GM12878 (cell line): Measurements from ENCODE around the gene PHLPP1. TPM values are rescaled to one million over a fixed set of nuclear protein-coding genes. Genes with fewer than 3 reads are reported as not detected.

Experiments used
- ATAC-seq: fragments of 200-7000 bp; cut with Tn5 transposase; 3 replicates; pipeline ENCODE4 v1.9.1; 2020; ENCODE audit warnings: mild to moderate bottlenecking, moderate library complexity
- BruUV-seq: library from RNA; stranded (reverse); fragments of 400-500 nt; replicated peaks from 2 replicates; lab custom pipeline; 2021; lab: Mats Ljungman, UMichigan
- CTCF ChIA-PET: fragments of 300-600 bp; sonication (Branson Sonifier 250); formaldehyde crosslinking; extraction: SDS; loops from one replicate; lab custom pipeline; 2021; ENCODE audit warnings: inconsistent platforms; lab: Yijun Ruan, JAX
- POLR2A ChIA-PET: fragments of 350-600 bp; formaldehyde crosslinking; extraction: SDS; loops from one replicate; lab custom pipeline; 2021; ENCODE audit warnings: inconsistent platforms; lab: Charles Lee
- RAD21 ChIA-PET: fragments of 300-600 bp; sonication (Branson Sonifier 250); formaldehyde crosslinking; loops from one replicate; lab custom pipeline; 2023; ENCODE audit warnings: antibody characterized with exemption; ENCODE audit not compliant: unreplicated experiment; lab: Charles Lee
- SMC1A ChIA-PET: fragments of 300-600 bp; sonication (Branson Sonifier 250); formaldehyde crosslinking; loops from one replicate; lab custom pipeline; 2023; ENCODE audit not compliant: unreplicated experiment, uncharacterized antibody; lab: Charles Lee
- DNase-seq: peaks from one replicate; pipeline ENCODE4 v3.0.0-alpha.2; 2011; ENCODE audit warnings: low read depth, low spot score
- FAIRE-seq: peaks from 3 replicates; lab custom pipeline; 2011; peaks lifted over from hg19 to GRCh38; lab: Jason Lieb, UNC
- H2AFZ ChIP-seq: 2 replicates; pipeline ENCODE4 v1.6.0; 2011; ENCODE audit warnings: low read depth, low read length, control low read depth; ENCODE audit not compliant: control insufficient read depth
- H3K27ac ChIP-seq: 2 replicates; pipeline ENCODE4 v1.5.1; 2011; ENCODE audit warnings: control low read depth; ENCODE audit not compliant: control insufficient read depth, insufficient read depth
- H3K27me3 ChIP-seq, 2 experiments: replicated peaks in 1 of 2; 2 replicates each; pipeline versions ENCODE4 v1.6.0 to v1.6.1; 2011; ENCODE audit warnings: low read length in 1 of 2; ENCODE audit not compliant: control insufficient read depth in 2 of 2, insufficient read depth in 2 of 2
- H3K36me3 ChIP-seq, 2 experiments: 2 replicates each; pipeline ENCODE4 v1.5.1; 2011; ENCODE audit warnings: low read length in 1 of 2; ENCODE audit not compliant: control insufficient read depth in 2 of 2, insufficient read depth in 2 of 2
- H3K4me1 ChIP-seq: 2 replicates; pipeline ENCODE4 v1.6.1; 2011; ENCODE audit warnings: mild to moderate bottlenecking, low read length, moderate library complexity, mixed read lengths; ENCODE audit not compliant: control insufficient read depth, insufficient read depth
- H3K4me2 ChIP-seq: 2 replicates; pipeline ENCODE4 v1.6.0; 2011; ENCODE audit warnings: control low read depth; ENCODE audit not compliant: control insufficient read depth, insufficient read depth
- H3K4me3 ChIP-seq: fragments of 200-600 bp; sonication (generic); 2 replicates; pipeline ENCODE4 v1.5.1; 2016
- H3K79me2 ChIP-seq: 2 replicates; pipeline ENCODE4 v1.6.0; 2011; ENCODE audit warnings: low read length; ENCODE audit not compliant: control insufficient read depth, insufficient read depth
- H3K9ac ChIP-seq: 2 replicates; pipeline ENCODE4 v1.8.0; 2011; ENCODE audit warnings: low read length, control low read depth, mixed read lengths; ENCODE audit not compliant: control insufficient read depth, insufficient read depth
- H3K9me3 ChIP-seq: replicated peaks from 3 replicates; pipeline ENCODE4 v1.5.1; 2011; ENCODE audit warnings: mild to moderate bottlenecking, low read length; ENCODE audit not compliant: control insufficient read depth, insufficient read depth
- H4K20me1 ChIP-seq: 2 replicates; pipeline ENCODE4 v1.6.0; 2011; ENCODE audit not compliant: control insufficient read depth, insufficient read depth
- E2F8 ChIP-seq: fragments of 450-650 bp; IDR thresholded peaks from 2 replicates; pipeline ENCODE4 v1.6.1; 2018; ENCODE audit warnings: mild to moderate bottlenecking, low read depth, moderate library complexity; ENCODE audit not compliant: partially characterized antibody
- HCFC1 ChIP-seq: fragments of 150-350 bp; IDR thresholded peaks from 2 replicates; pipeline ENCODE4 v1.6.1; 2014; ENCODE audit warnings: low read length
- HSF1 ChIP-seq: fragments of 150-350 bp; IDR thresholded peaks from 2 replicates; pipeline ENCODE4 v1.6.1; 2014; ENCODE audit warnings: mild to moderate bottlenecking, low read depth, low read length
- IKZF2 ChIP-seq, 2 experiments: fragments of 450-650 bp; IDR thresholded peaks; 2 replicates each; pipeline ENCODE4 v1.6.1; 2017; ENCODE audit warnings: mild to moderate bottlenecking in 2 of 2, moderate library complexity in 2 of 2
- MEF2B ChIP-seq: fragments of 450-650 bp; IDR thresholded peaks from 2 replicates; pipeline ENCODE4 v1.6.1; 2018; ENCODE audit warnings: mild to moderate bottlenecking, moderate library complexity; ENCODE audit not compliant: partially characterized antibody, poor library complexity, severe bottlenecking
- MTA2 ChIP-seq: fragments of 450-650 bp; IDR thresholded peaks from 2 replicates; pipeline ENCODE4 v1.6.1; 2016; ENCODE audit warnings: low read depth, mild to moderate bottlenecking, moderate library complexity
- NFYA ChIP-seq: IDR thresholded peaks from 2 replicates; pipeline ENCODE4 v1.6.1; 2011; ENCODE audit warnings: low read depth, mild to moderate bottlenecking, low read length, improper control_type of control experiment, borderline replicate concordance
- PAX8 ChIP-seq: fragments of 450-650 bp; IDR thresholded peaks from 2 replicates; pipeline ENCODE4 v1.6.1; 2017; ENCODE audit warnings: mild to moderate bottlenecking, moderate library complexity
- PKNOX1 ChIP-seq: fragments of 450-650 bp; IDR thresholded peaks from 2 replicates; pipeline ENCODE4 v1.6.1; 2016; ENCODE audit warnings: mild to moderate bottlenecking
- SIN3A ChIP-seq: IDR thresholded peaks from 2 replicates; pipeline ENCODE4 v1.6.1; 2012; ENCODE audit warnings: low read depth, low read length, improper control_type of control experiment
- SMARCA5 ChIP-seq: fragments of 450-650 bp; IDR thresholded peaks from 2 replicates; pipeline ENCODE4 v1.6.1; 2017; ENCODE audit warnings: mild to moderate bottlenecking
- SREBF2 ChIP-seq: IDR thresholded peaks from 2 replicates; pipeline ENCODE4 v1.6.1; 2012; ENCODE audit warnings: mild to moderate bottlenecking, low read length
- TARDBP ChIP-seq: IDR thresholded peaks from 2 replicates; pipeline ENCODE4 v1.6.1; 2016; ENCODE audit warnings: borderline replicate concordance
- ZNF384 ChIP-seq: IDR thresholded peaks from 2 replicates; pipeline ENCODE4 v1.6.1; 2012; ENCODE audit warnings: low read depth, mild to moderate bottlenecking, low read length, improper control_type of control experiment, borderline replicate concordance
- WGBS: methylation state at CpG from one replicate; pipeline ENCODE4 v1.1.6; 2016; ENCODE audit warnings: low lambda C conversion rate; ENCODE audit not compliant: insufficient replicate concordance, insufficient coverage; ENCODE audit errors: missing lambda C conversion rate; 5-methylcytosine and 5-hydroxymethylcytosine counted together
- in situ Hi-C: fragments of 300-500 bp; cut with MboI; formaldehyde crosslinking; loops from 9 replicates; pipeline ENCODE4 v1.14.3; 2018; ENCODE audit warnings: mixed read lengths
- intact Hi-C: fragments of 100-400 bp; cut with micrococcal nuclease; formaldehyde crosslinking; loops from one replicate; pipeline ENCODE4 v1.14.2; 2022; ENCODE audit not compliant: unreplicated experiment
- polyA plus RNA-seq, 11 experiments: library from polyadenylated mRNA; depleted of rRNA in 4 of 11; unstranded in 6 of 11; stranded (reverse) in 5 of 11; fragments of >200 nt; fragmentation: Nextera tagmentation in 4 of 11; fragmentation: Illumina TruSeq in 1 of 11; extraction: Ambion mirVana in 4 of 11; extraction: Trizol in 1 of 11; gene quantifications; 1 replicate in 1 of 11; 2 replicates in 10 of 11; pipeline versions ENCODE4 v1.2.1 to v1.2.3, GENCODE V29; 2011 to 2016; ENCODE audit warnings: inconsistent platforms in 2 of 11, missing spikeins in 2 of 11, low read depth in 1 of 11
- total RNA-seq, 4 experiments: library from RNA; depleted of rRNA in 3 of 4; stranded (reverse); fragments of >200 nt in 3 of 4; fragmentation: Illumina TruSeq in 1 of 4; extraction: Trizol in 1 of 4; gene quantifications; 2 replicates each; pipeline versions ENCODE4 v1.2.1 to v1.2.3, GENCODE V29; 2013 to 2021
- TF ChIP-seq, protein P1 (sequence below): fragments of 450-650 bp; IDR thresholded peaks from 2 replicates; pipeline ENCODE4 v1.6.1; 2017; ENCODE audit warnings: mild to moderate bottlenecking, low read depth, inconsistent platforms; ENCODE audit not compliant: poor library complexity, severe bottlenecking
- TF ChIP-seq, protein P2 (sequence below): fragments of 450-650 bp; IDR thresholded peaks from 2 replicates; pipeline ENCODE4 v1.6.1; 2017; ENCODE audit warnings: borderline replicate concordance

PHLPP1 gene
- total and polyA plus RNA-seq, 10 of the 15 experiments (the other 5 are each of a cell fraction or from before 2014, with no cell fraction given): 0.42 to 7.0 (median 1.9) TPM

DNA sequence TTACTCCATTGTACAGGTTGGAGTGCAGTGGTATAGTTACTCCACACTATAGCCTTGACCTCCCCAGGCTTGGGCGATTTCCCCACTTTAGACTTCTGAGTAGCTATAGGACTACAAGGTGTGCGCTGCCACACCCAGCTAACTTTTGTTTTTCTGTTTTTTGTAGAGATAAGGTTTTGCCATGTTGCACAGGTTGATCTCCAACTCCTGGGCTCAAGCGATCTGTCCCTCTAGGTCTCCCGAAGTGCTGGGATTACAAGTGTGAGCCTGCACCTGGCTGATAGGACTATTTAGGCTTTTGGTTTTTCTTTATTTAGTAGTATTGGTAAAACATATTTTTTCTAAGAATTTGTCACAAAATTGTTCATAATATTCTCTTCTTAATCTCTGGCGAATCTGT, 121.7 kb downstream of the PHLPP1 start:
- Histone ChIP-seq H3K9ac (no peak overlapping the region), H3K9me3 (no peaks in the 10 kb centered on the region), H3K27me3 (no peaks in the 10 kb centered on the region), H3K4me3 (no peak overlapping the region), H2AFZ (no peak overlapping the region), H3K4me2 (no peak overlapping the region), H3K27ac (no peak overlapping the region), H3K79me2 (no peaks in the 10 kb centered on the region), H3K4me1 (peaks cover 23% of the 10 kb centered on the region), H3K36me3 (no peaks in the 10 kb centered on the region), H4K20me1 (no peaks in the 10 kb centered on the region)
- WGBS: 90% methylated on average over 5 of the region's 5 CpGs
- no peak for TF ChIP-seq PAX8
- no peak for TF ChIP-seq MEF2B
- TF ChIP-seq HCFC1: no peak
- no peak for TF ChIP-seq MTA2
- TF ChIP-seq TARDBP: no peak
- TF ChIP-seq, protein P1, sequence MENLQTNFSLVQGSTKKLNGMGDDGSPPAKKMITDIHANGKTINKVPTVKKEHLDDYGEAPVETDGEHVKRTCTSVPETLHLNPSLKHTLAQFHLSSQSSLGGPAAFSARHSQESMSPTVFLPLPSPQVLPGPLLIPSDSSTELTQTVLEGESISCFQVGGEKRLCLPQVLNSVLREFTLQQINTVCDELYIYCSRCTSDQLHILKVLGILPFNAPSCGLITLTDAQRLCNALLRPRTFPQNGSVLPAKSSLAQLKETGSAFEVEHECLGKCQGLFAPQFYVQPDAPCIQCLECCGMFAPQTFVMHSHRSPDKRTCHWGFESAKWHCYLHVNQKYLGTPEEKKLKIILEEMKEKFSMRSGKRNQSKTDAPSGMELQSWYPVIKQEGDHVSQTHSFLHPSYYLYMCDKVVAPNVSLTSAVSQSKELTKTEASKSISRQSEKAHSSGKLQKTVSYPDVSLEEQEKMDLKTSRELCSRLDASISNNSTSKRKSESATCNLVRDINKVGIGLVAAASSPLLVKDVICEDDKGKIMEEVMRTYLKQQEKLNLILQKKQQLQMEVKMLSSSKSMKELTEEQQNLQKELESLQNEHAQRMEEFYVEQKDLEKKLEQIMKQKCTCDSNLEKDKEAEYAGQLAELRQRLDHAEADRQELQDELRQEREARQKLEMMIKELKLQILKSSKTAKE: no peak
- TF ChIP-seq SMARCA5: no peak
- TF ChIP-seq IKZF2 (IDR thresholded peaks at IDR 0.05): no peak
- TF ChIP-seq, protein P2, sequence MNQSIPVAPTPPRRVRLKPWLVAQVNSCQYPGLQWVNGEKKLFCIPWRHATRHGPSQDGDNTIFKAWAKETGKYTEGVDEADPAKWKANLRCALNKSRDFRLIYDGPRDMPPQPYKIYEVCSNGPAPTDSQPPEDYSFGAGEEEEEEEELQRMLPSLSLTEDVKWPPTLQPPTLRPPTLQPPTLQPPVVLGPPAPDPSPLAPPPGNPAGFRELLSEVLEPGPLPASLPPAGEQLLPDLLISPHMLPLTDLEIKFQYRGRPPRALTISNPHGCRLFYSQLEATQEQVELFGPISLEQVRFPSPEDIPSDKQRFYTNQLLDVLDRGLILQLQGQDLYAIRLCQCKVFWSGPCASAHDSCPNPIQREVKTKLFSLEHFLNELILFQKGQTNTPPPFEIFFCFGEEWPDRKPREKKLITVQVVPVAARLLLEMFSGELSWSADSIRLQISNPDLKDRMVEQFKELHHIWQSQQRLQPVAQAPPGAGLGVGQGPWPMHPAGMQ: no peak
- no peak for TF ChIP-seq PKNOX1
- no peak for TF ChIP-seq ZNF384
- TF ChIP-seq E2F8: no peak
- no peak for TF ChIP-seq SREBF2
- no peak for TF ChIP-seq HSF1
- TF ChIP-seq NFYA: no peak
- no peak for TF ChIP-seq SIN3A
- POLR2A ChIA-PET: no interaction called here
- FAIRE-seq: no peak
- DNase-seq: no peak
- CTCF ChIA-PET: interaction anchor here (1.5 kb wide), 1 partner anchor 11 kb away, joined by 3 read pairs; no protein-coding TSS in a partner anchor
- SMC1A ChIA-PET: interaction anchor here (0.8 kb wide), 1 partner anchor 14 kb away, joined by 3 read pairs; no protein-coding TSS in a partner anchor
- no TSS peak for BruUV-seq
- in situ Hi-C loops: no loop called here
- no peak for ATAC-seq
- RAD21 ChIA-PET: no interaction called here
- intact Hi-C loops: no loop called here
